Suppressor macrophage treated with lipopolysaccharide for 1 hour (primary cell): ENCODE results near the gene SMPD3.

Experiments
- DNase-seq, 3 donors: peaks; one replicate each; pipeline ENCODE4 v3.0.0-alpha.2; 2020 to 2022

The SMPD3 gene

GRCh38 chr16:68379472-68380347, 68.6 kb downstream of the SMPD3 start:
- no peak for DNase-seq

GRCh38 chr16:68378436-68379415, 69.6 kb downstream of the SMPD3 start:
- peak; percentile 50 to 63 (median 61) for DNase-seq

GRCh38 chr16:68377667-68378393, 70.5 kb downstream of the SMPD3 start:
- no peak for DNase-seq

- DNase-seq: no peak
Measured at GRCh38 chr16:68377221-68377620, 71.1 kb downstream of the SMPD3 start.

GRCh38 chr16:68376590-68376989, 71.7 kb downstream of the SMPD3 start:
- no peak for DNase-seq

GRCh38 chr16:68375801-68376536, 72.3 kb downstream of the SMPD3 start:
- no peak for DNase-seq

- DNase-seq: no peak
Measured at GRCh38 chr16:68374961-68375660, 73.2 kb downstream of the SMPD3 start.

- no peak for DNase-seq
Measured at GRCh38 chr16:68374246-68374805, 74.0 kb downstream of the SMPD3 start.

GRCh38 chr16:68373528-68374245, 74.6 kb downstream of the SMPD3 start:
- DNase-seq: no peak

GRCh38 chr16:68372806-68373205, 75.5 kb downstream of the SMPD3 start:
- DNase-seq: no peak

GRCh38 chr16:68372381-68372720, 76.0 kb downstream of the SMPD3 start:
- no peak for DNase-seq

GRCh38 chr16:68371706-68372380, 76.5 kb downstream of the SMPD3 start:
- no peak for DNase-seq

GRCh38 chr16:68371276-68371651, 77.0 kb downstream of the SMPD3 start:
- no peak for DNase-seq

- no peak for DNase-seq
Measured at GRCh38 chr16:68370581-68371275, 77.6 kb downstream of the SMPD3 start.

GRCh38 chr16:68369697-68370580, 78.4 kb downstream of the SMPD3 start:
- peak; percentile 21 to 32 (median 29) for DNase-seq

GRCh38 chr16:68369168-68369567, 79.1 kb downstream of the SMPD3 start:
- no peak for DNase-seq

GRCh38 chr16:68368301-68368888, 79.9 kb downstream of the SMPD3 start:
- no peak for DNase-seq

GRCh38 chr16:68367891-68368290, 80.4 kb downstream of the SMPD3 start:
- DNase-seq: no peak
